HepG2 (cell line): Measurements from ENCODE around the gene LTB4R. TPM values are rescaled to one million over a fixed set of nuclear protein-coding genes. Genes with fewer than 3 reads are reported as not detected.

Source experiments
- ATAC-seq: fragments of 200-7000 bp; cut with Tn5 transposase; 3 replicates; pipeline ENCODE4 v1.9.1; 2020; ENCODE audit warnings: mild to moderate bottlenecking, moderate library complexity
- BruUV-seq: library from RNA; stranded (reverse); fragments of 400-500 nt; replicated peaks from 2 replicates; lab custom pipeline; 2021; lab: Mats Ljungman, UMichigan
- CTCF ChIA-PET: fragments of 300-600 bp; formaldehyde crosslinking; extraction: SDS; loops from one replicate; lab custom pipeline; 2021; ENCODE audit warnings: low total read pairs, inconsistent platforms, low intra/inter-chr PET ratio; lab: Yijun Ruan, JAX
- POLR2A ChIA-PET: fragments of 350-600 bp; sonication (Branson Sonifier 250); formaldehyde crosslinking; loops from one replicate; lab custom pipeline; 2020; ENCODE audit warnings: antibody characterized with exemption, inconsistent platforms; lab: Yijun Ruan, JAX
- DNase-seq: peaks from one replicate; pipeline ENCODE4 v3.0.0-alpha.2; 2015; ENCODE audit warnings: low spot score
- FAIRE-seq: peaks from 3 replicates; lab custom pipeline; 2011; peaks lifted over from hg19 to GRCh38; lab: Jason Lieb, UNC
- H2AFZ ChIP-seq: one replicate; pipeline ENCODE4 v1.6.1; 2011; ENCODE audit warnings: low read length, inconsistent platforms
- H3K27ac ChIP-seq: fragments of 300-600 bp; 3 replicates; pipeline ENCODE4 v1.8.0; 2011; ENCODE audit warnings: mixed run types, mild to moderate bottlenecking, mixed read lengths, low read length, inconsistent platforms; ENCODE audit not compliant: insufficient read depth; ENCODE audit errors: extremely low read length
- H3K27me3 ChIP-seq, 2 experiments: fragments of 200-600 bp in 1 of 2; 2 replicates in 1 of 2; 3 replicates in 1 of 2; pipeline versions ENCODE4 v1.6.0 to v1.8.0; 2011; ENCODE audit warnings: low read length in 2 of 2, mild to moderate bottlenecking in 2 of 2, moderate library complexity in 2 of 2, inconsistent platforms in 1 of 2; ENCODE audit not compliant: insufficient read depth in 2 of 2, control insufficient read depth in 1 of 2
- H3K36me3 ChIP-seq, 2 experiments: fragments of 200-600 bp in 1 of 2; replicated peaks in 1 of 2; 2 replicates in 1 of 2; 3 replicates in 1 of 2; pipeline versions ENCODE4 v1.5.1 to v1.8.0; 2011; ENCODE audit warnings: low read length in 2 of 2, inconsistent platforms in 1 of 2; ENCODE audit not compliant: insufficient read depth in 2 of 2, control insufficient read depth in 1 of 2
- H3K4me1 ChIP-seq: 2 replicates; pipeline ENCODE4 v1.5.1; 2012; ENCODE audit warnings: low read length, inconsistent platforms; ENCODE audit not compliant: insufficient read depth
- H3K4me2 ChIP-seq: 2 replicates; pipeline ENCODE4 v1.6.0; 2011; ENCODE audit warnings: low read depth, low read length, inconsistent platforms
- H3K4me3 ChIP-seq, 3 experiments: fragments of 200-600 bp in 1 of 3; sonication (generic), shearing (Covaris generic) in 1 of 3; replicated peaks in 1 of 3; 2 replicates each; pipeline ENCODE4 v1.5.1; 2011 to 2016; ENCODE audit warnings: low read length in 3 of 3, inconsistent platforms in 2 of 3, low read depth in 2 of 3, mild to moderate bottlenecking in 2 of 3, control low read depth in 1 of 3, mixed read lengths in 1 of 3; ENCODE audit not compliant: insufficient read depth in 1 of 3
- H3K79me2 ChIP-seq: one replicate; pipeline ENCODE4 v1.6.1; 2011; ENCODE audit warnings: low read length, inconsistent platforms; ENCODE audit not compliant: insufficient read depth
- H3K9ac ChIP-seq: 2 replicates; pipeline ENCODE4 v1.6.0; 2011; ENCODE audit warnings: mild to moderate bottlenecking, low read depth, low read length, inconsistent platforms; ENCODE audit not compliant: insufficient read depth
- H3K9me3 ChIP-seq: 2 replicates; pipeline ENCODE4 v1.5.1; 2012; ENCODE audit warnings: mild to moderate bottlenecking, low read length
- H4K20me1 ChIP-seq: 2 replicates; pipeline ENCODE4 v1.6.0; 2011; ENCODE audit warnings: inconsistent platforms, mild to moderate bottlenecking, low read length, moderate library complexity; ENCODE audit not compliant: insufficient read depth
- AKNA ChIP-seq: sonication (generic); formaldehyde crosslinking; IDR thresholded peaks from 2 replicates; pipeline ENCODE4 v1.4.0; 2020; ENCODE audit warnings: missing genetic modification reagents, borderline replicate concordance
- XBP1 ChIP-seq: sonication (generic); formaldehyde crosslinking; IDR thresholded peaks from 2 replicates; pipeline ENCODE4 v1.5.0; 2020; ENCODE audit warnings: missing genetic modification reagents
- ZNF143 ChIP-seq: sonication (generic); formaldehyde crosslinking; IDR thresholded peaks from 2 replicates; pipeline ENCODE4 v1.4.0; 2020; ENCODE audit warnings: missing genetic modification reagents
- ZNF224 ChIP-seq: sonication (generic); formaldehyde crosslinking; IDR thresholded peaks from 2 replicates; pipeline ENCODE4 v1.5.0; 2020; ENCODE audit warnings: mild to moderate bottlenecking, missing genetic modification reagents
- ZNF446 ChIP-seq: sonication (generic); formaldehyde crosslinking; IDR thresholded peaks from 2 replicates; pipeline ENCODE4 v1.5.0; 2020; ENCODE audit warnings: mild to moderate bottlenecking, missing genetic modification reagents
- ZNF75D ChIP-seq: sonication (generic); formaldehyde crosslinking; IDR thresholded peaks from 2 replicates; pipeline ENCODE4 v1.8.1; 2023; ENCODE audit warnings: missing genetic modification reagents, mild to moderate bottlenecking, borderline replicate concordance
- WGBS: methylation state at CpG from one replicate; pipeline ENCODE4 v1.1.6; 2017; ENCODE audit warnings: low lambda C conversion rate; 5-methylcytosine and 5-hydroxymethylcytosine counted together
- in situ Hi-C: cut with HindIII; loops from 2 replicates; pipeline ENCODE4 v1.10.0; 2017; ENCODE audit warnings: low pct_unique_long_range_greater_than_20kb; ENCODE audit not compliant: extremely low pct_ligation_motif_present
- intact Hi-C: fragments of 100-400 bp; cut with micrococcal nuclease; formaldehyde crosslinking; loops from one replicate; pipeline ENCODE4 v1.10.0; 2022; ENCODE audit not compliant: unreplicated experiment
- polyA plus RNA-seq, 8 experiments: library from polyadenylated mRNA; depleted of rRNA in 3 of 8; stranded (reverse) in 7 of 8; unstranded in 1 of 8; fragments of >200 nt; fragmentation: Illumina TruSeq in 4 of 8; extraction: Trizol in 4 of 8; gene quantifications; 2 replicates each; pipeline versions ENCODE4 v1.2.1 to v1.2.3, GENCODE V29; 2011 to 2016; ENCODE audit warnings: low read depth in 4 of 8, missing spikeins in 1 of 8, mixed read lengths in 1 of 8; ENCODE audit not compliant: insufficient read depth in 1 of 8
- total RNA-seq, 5 experiments: library from RNA; depleted of rRNA; stranded (reverse); fragments of >200 nt; fragmentation: Illumina TruSeq; extraction: Trizol; gene quantifications; 2 replicates each; pipeline ENCODE4 v1.2.3, GENCODE V29; 2016; ENCODE audit warnings: low read depth in 1 of 5

LTB4R gene
- total and polyA plus RNA-seq, 2 of the 13 experiments (the other 11 are each of a cell fraction or from before 2014, with no cell fraction given), result 3.2 to 8.2 TPM

- 92% methylated on average over 7 of the region's 7 CpGs for WGBS
- Histone ChIP-seq H3K9me3 (no peaks in the 10 kb centered on the region), H3K4me2 (no peak overlapping the region), H3K4me3 (no peak overlapping the region)
- FAIRE-seq, result no peak
- TF ChIP-seq ZNF75D (CRISPR knock-in tag) (0 out of 2 replicates have a peak, but pooled peaks have one; percentile 28), AKNA (CRISPR knock-in tag) (no peak), XBP1 (CRISPR knock-in tag) (no peak), ZNF143 (no peak), ZNF224 (CRISPR knock-in tag) (no peak), ZNF446 (CRISPR knock-in tag) (no peak)
- TF ChIP-seq, all 625 proteins: peak for 1
- no peaks in the 10 kb centered on the region for H4K20me1 ChIP-seq
- ChIA-PET CTCF (no interaction called here), POLR2A (interaction anchor here (0.7 to 4.8 kb wide), 6 partner anchors 8 to 39 kb away, joined by 3 to 27 read pairs (median 6); partner anchors contain the start of genes CIDEB, RABGGTA and TINF2)
- no peaks in the 10 kb centered on the region for H3K27me3 ChIP-seq
- no peaks in the 10 kb centered on the region for H3K79me2 ChIP-seq
- no TSS peak for BruUV-seq
- H3K27ac ChIP-seq, result no peak overlapping the region
- ATAC-seq (no peak), DNase-seq (no peak)
- H2AFZ ChIP-seq, result no peak overlapping the region
- in situ Hi-C loops (no loop called here), intact Hi-C loops (no loop called here)
- no peak overlapping the region for H3K9ac ChIP-seq
- H3K36me3 ChIP-seq, result no peaks in the 10 kb centered on the region
- no peaks in the 10 kb centered on the region for H3K4me1 ChIP-seq
These were observed 29.7 kb upstream of the LTB4R start for GRCh38 chr14:24281636-24282035.
